Mucosa of descending colon (tissue), 3 donors: ENCODE results near the gene CTAGE1. TPM values are rescaled to one million over a fixed set of nuclear protein-coding genes. Genes with fewer than 3 reads are reported as not detected.
A peak's percentile ranks its signal among the peaks of the same experiment; 100 is the strongest.

Source experiments
- ATAC-seq: fragments of 200-7000 bp; cut with Tn5 transposase; one replicate; pipeline ENCODE4 v1.9.1; 2020; ENCODE audit warnings: mild to moderate bottlenecking, moderate library complexity
- DNase-seq, 3 donors: peaks; one replicate each; pipeline ENCODE4 v3.0.0-alpha.2; 2020
- H3K36me3 ChIP-seq: fragments of 200-600 bp; one replicate; pipeline ENCODE4 v1.8.0; 2021; ENCODE audit warnings: low read depth, mild to moderate bottlenecking
- H3K4me1 ChIP-seq: fragments of 200-600 bp; one replicate; pipeline ENCODE4 v1.8.0; 2021; ENCODE audit warnings: low read depth, mild to moderate bottlenecking
- H3K4me3 ChIP-seq: fragments of 200-600 bp; one replicate; pipeline ENCODE4 v1.8.0; 2021; ENCODE audit warnings: mild to moderate bottlenecking
- H3K9me3 ChIP-seq: fragments of 200-600 bp; one replicate; pipeline ENCODE4 v1.8.0; 2021; ENCODE audit warnings: mild to moderate bottlenecking
- CTCF ChIP-seq: fragments of 200-600 bp; IDR thresholded peaks from one replicate; pipeline ENCODE4 v1.8.0; 2022; ENCODE audit warnings: antibody characterized with exemption, mild to moderate bottlenecking
- intact Hi-C, 2 donors: fragments of 100-400 bp; cut with DNase I in 1 of 2; cut with micrococcal nuclease in 1 of 2; formaldehyde crosslinking; loops; one replicate each; pipeline versions ENCODE4 v1.11.0 to v1.11.1; 2022; cut with DNase I, micrococcal nuclease
- total RNA-seq, 3 donors: library from RNA; stranded (reverse); fragmentation: NEBNext Ultra II Directional in 2 of 3; extraction: Animal tissue kit (Norgen Biotek cat#: 25700) in 2 of 3; gene quantifications; one replicate each; pipeline versions ENCODE4 v1.2.1 to v1.2.4, GENCODE V29; 2021 to 2023
- donor health status: DM: no; HTN: no; CAD: no; lungs with moderate emphysema.
- donor health status: DM: no; HTN: no; CAD: no.
- donor health status: DM: no; HTN: yes; CAD: no.

CTAGE1 gene
- total RNA-seq, 3 donors from 2014 or later: not detected

- TF ChIP-seq CTCF: no peak
- intact Hi-C loops: no loop called here
- Histone ChIP-seq H3K4me3 (no peak overlapping the region), H3K4me1 (no peaks in the 10 kb centered on the region), H3K9me3 (no peaks in the 10 kb centered on the region), H3K36me3 (no peaks in the 10 kb centered on the region)
- DNase-seq (no peak), ATAC-seq (no peak)
These were observed 50.4 kb downstream of the CTAGE1 start for GRCh38 chr18:22367303-22367702.

- no peak for DNase-seq
- intact Hi-C loops: no loop called here
- Histone ChIP-seq H3K4me3 (no peak overlapping the region), H3K4me1 (no peaks in the 10 kb centered on the region), H3K9me3 (no peaks in the 10 kb centered on the region), H3K36me3 (no peaks in the 10 kb centered on the region)
- TF ChIP-seq CTCF: no peak
- peak; percentile 59 for ATAC-seq
These were observed 53.8 kb downstream of the CTAGE1 start for GRCh38 chr18:22363867-22364463.

Other genes with a start within 250 kb of the CTAGE1 start
- 10 to 100 TPM; 21.9 to 58.8 (median 43.3) TPM for gene GATA6, start 248.3 kb downstream of the CTAGE1 start, total RNA-seq